ENCODE data around the gene STAB2.

Gene STAB2

DNA sequence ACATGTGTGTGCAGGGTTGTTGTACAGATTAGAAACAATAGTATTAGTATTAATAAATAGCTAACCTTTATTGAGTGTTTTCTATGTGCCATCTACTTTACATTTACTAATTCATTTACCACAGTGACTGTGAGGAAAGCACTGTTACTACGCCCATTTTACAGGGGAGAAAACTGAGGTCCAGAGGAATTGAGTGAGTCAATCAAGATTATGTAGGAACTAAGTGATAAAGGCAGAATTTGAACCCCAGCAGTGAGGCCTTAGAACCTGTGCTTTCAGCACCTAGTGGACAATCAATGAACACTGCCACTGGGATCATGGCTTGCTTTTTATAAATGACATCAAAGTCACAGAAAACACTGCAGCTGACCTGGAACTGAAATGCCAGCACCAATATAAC is 225.7 kb downstream of the STAB2 start:
- H3K4me3 ChIP-seq (ENCODE audit: control insufficient read depth, low read depth, low read length): no peak overlapping the region
- no peak for DNase-seq (ENCODE audit: low read depth)
- TF ChIP-seq, protein P1, sequence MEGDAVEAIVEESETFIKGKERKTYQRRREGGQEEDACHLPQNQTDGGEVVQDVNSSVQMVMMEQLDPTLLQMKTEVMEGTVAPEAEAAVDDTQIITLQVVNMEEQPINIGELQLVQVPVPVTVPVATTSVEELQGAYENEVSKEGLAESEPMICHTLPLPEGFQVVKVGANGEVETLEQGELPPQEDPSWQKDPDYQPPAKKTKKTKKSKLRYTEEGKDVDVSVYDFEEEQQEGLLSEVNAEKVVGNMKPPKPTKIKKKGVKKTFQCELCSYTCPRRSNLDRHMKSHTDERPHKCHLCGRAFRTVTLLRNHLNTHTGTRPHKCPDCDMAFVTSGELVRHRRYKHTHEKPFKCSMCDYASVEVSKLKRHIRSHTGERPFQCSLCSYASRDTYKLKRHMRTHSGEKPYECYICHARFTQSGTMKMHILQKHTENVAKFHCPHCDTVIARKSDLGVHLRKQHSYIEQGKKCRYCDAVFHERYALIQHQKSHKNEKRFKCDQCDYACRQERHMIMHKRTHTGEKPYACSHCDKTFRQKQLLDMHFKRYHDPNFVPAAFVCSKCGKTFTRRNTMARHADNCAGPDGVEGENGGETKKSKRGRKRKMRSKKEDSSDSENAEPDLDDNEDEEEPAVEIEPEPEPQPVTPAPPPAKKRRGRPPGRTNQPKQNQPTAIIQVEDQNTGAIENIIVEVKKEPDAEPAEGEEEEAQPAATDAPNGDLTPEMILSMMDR (IDR thresholded peaks at IDR 0.05; ENCODE audit: control insufficient read depth, insufficient read depth, low read depth, low read length, missing control alignments): no peak

DNA sequence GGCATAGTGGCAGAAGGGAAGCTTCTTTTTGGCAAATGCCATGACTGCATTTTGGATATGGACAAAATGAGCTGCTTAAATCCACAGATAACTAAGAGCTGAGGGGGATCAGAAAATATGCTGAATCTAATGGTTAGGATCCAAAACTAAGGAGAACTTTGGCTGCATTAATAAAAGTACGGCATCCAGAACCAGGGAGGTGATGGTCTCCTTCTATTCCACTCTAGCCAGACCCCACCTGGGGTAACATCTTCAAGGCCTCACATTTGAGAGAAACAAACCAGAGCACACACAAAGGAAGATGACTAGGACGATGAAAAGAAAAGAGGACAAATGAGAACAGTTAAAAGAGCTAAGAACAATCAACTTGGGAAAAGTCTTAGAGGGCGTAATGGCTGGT is 226.4 kb downstream of the STAB2 start:
- TF ChIP-seq, protein P1 (IDR thresholded peaks at IDR 0.05; ENCODE audit: control insufficient read depth, insufficient read depth, low read depth, low read length, missing control alignments): no peak
- DNase-seq (ENCODE audit: low read depth): no peak
- no peak overlapping the region for H3K4me3 ChIP-seq (ENCODE audit: control insufficient read depth, low read depth, low read length)

DNA sequence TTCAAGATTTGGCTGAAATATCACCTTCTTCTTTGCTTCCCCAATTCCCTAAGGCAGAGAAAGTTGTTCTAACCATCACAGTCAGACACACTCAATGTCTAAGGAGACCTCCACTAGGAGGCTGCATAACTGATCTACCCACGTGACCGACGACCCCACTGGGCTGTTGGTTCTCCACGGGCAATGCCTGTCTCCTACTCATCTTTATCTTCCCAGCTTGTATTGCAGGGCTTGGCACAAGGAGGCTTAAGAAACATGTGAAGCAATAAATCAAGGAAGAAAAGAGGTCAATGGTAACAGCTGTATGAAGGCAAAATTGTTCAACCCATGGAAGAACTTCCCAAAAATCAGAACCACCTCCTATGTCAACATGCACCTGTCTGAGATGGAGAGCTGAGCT is 226.9 kb downstream of the STAB2 start:
- DNase-seq (ENCODE audit: low read depth): no peak
- no peak overlapping the region for H3K4me3 ChIP-seq (ENCODE audit: control insufficient read depth, low read depth, low read length)
- TF ChIP-seq, protein P1 (IDR thresholded peaks at IDR 0.05; ENCODE audit: control insufficient read depth, insufficient read depth, low read depth, low read length, missing control alignments): no peak

DNA sequence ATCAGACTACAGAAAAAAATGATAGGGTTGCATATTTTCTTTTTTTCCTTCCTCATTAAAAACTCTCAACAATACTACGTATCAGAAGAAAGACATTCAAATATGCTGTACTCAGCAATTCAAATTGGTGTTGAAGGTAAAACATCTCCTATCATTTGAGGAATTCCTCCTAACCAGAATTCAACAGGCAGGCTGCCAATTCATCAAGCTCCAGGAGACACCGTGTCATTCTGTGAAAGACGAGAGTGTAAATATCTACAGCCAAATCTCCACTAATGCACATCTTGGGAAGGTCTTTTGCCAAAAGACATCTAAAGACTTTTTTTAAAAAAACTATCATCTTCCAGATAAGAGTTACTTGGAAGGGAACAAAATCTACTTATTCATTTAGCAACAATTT is 227.4 kb downstream of the STAB2 start:
- no peak overlapping the region for H3K4me3 ChIP-seq (ENCODE audit: control insufficient read depth, low read depth, low read length)
- no peak for DNase-seq (ENCODE audit: low read depth)
- TF ChIP-seq, protein P1 (IDR thresholded peaks at IDR 0.05; ENCODE audit: control insufficient read depth, insufficient read depth, low read depth, low read length, missing control alignments): no peak
